Measurements from ENCODE around the gene UBC. TPM values are rescaled to one million over a fixed set of nuclear protein-coding genes. Genes with fewer than 3 reads are reported as not detected.

Gene UBC
- total RNA-seq, 1 experiment from 2014 or later: 1,259 TPM

- no peak overlapping the region for H3K4me3 ChIP-seq (replicated peaks in 1 of 2; ENCODE audit: low read depth in 1 of 2, low read length in 2 of 2)
- RAD21 ChIA-PET (ENCODE audit: low non-redundant PET in 1 of 2, low total read pairs in 2 of 2, uncharacterized antibody in 2 of 2, unreplicated experiment in 2 of 2): no interaction called here
- no peaks in the 10 kb centered on the region for H3K9me2 ChIP-seq (ENCODE audit: insufficient read depth)
- no peaks in the 10 kb centered on the region for H3K36me3 ChIP-seq (ENCODE audit: control insufficient read depth in 1 of 2, insufficient read depth in 2 of 2, low read length in 2 of 2)
- no peaks in the 10 kb centered on the region for H4K20me1 ChIP-seq (ENCODE audit: insufficient read depth)
- no peak overlapping the region for H3K9ac ChIP-seq (ENCODE audit: low read length)
- BruUV-seq (replicated peaks): no TSS peak
- H3K4me2 ChIP-seq (ENCODE audit: low read length): no peak overlapping the region
- H2AFZ ChIP-seq (ENCODE audit: low read depth, low read length, poor library complexity, severe bottlenecking): no peak overlapping the region
- POLR2A ChIA-PET: no interaction called here
- no peaks in the 10 kb centered on the region for H3K9me3 ChIP-seq (ENCODE audit: control insufficient read depth in 1 of 2, insufficient read depth in 1 of 2, low read depth in 1 of 2, low read length in 2 of 2)
- peaks cover 15 to 20% of the 10 kb centered on the region in 2 experiments; a peak in 3 of 4 replicates for H3K4me1 ChIP-seq (ENCODE audit: control insufficient read depth in 1 of 2, insufficient read depth in 2 of 2, low read length in 2 of 2)
- DNase-seq (ENCODE audit: low read depth, low spot score) (no peak), ATAC-seq (no peak)
- CTCF ChIA-PET: no interaction called here
- intact Hi-C loops (cut with micrococcal nuclease): no loop called here
- no peaks in the 10 kb centered on the region for H3K27me3 ChIP-seq (ENCODE audit: insufficient read depth, low read length)
- TF ChIP-seq ZFX (IDR thresholded peaks at IDR 0.05) (no peak), CEBPB (IDR thresholded peaks at IDR 0.05; ENCODE audit: low read depth) (no peak), EZH2phosphoT487 (IDR thresholded peaks at IDR 0.05; ENCODE audit: borderline replicate concordance) (no peak), ZBTB33 (IDR thresholded peaks at IDR 0.05; ENCODE audit: extremely low read depth, insufficient replicate concordance, low read length) (no peak), EZH2 (IDR thresholded peaks at IDR 0.05) (no peak), RAD21 (IDR thresholded peaks at IDR 0.05; ENCODE audit: low read depth) (no peak), TCF7L2 (IDR thresholded peaks at IDR 0.05; ENCODE audit: borderline replicate concordance, extremely low read depth, insufficient read depth, insufficient read length) (no peak), CTCF (IDR thresholded peaks at IDR 0.05 in 2 of 3, conservative IDR thresholded peaks at IDR 0.05 in 1 of 3; ENCODE audit: borderline replicate concordance in 1 of 3, insufficient read depth in 1 of 3, low read depth in 2 of 3, low read length in 2 of 3) (no peak), SRF (IDR thresholded peaks at IDR 0.05; ENCODE audit: low read depth) (no peak), SIN3A (IDR thresholded peaks at IDR 0.05; ENCODE audit: low read depth) (no peak), CBX3 (IDR thresholded peaks at IDR 0.05; ENCODE audit: low read depth) (no peak)
- H3K27ac ChIP-seq (ENCODE audit: low read depth, low read length): no peak overlapping the region
- H3K79me2 ChIP-seq (ENCODE audit: insufficient read depth, low read length): no peaks in the 10 kb centered on the region
These were observed 37.0 kb downstream of the UBC start for GRCh38 chr12:124877423-124877822.
